PC-3 (cell line): ENCODE data around the gene SPTAN1. TPM values are rescaled to one million over a fixed set of nuclear protein-coding genes. Genes with fewer than 3 reads are reported as not detected.

Experiments
- ATAC-seq: fragments of 200-7000 bp; cut with Tn5 transposase; 2 replicates; pipeline ENCODE4 v1.9.1; 2020; ENCODE audit warnings: mild to moderate bottlenecking, moderate library complexity
- BruUV-seq: library from RNA; stranded (reverse); fragments of 400-500 nt; replicated peaks from 2 replicates; lab custom pipeline; 2021; lab: Mats Ljungman, UMichigan
- CTCF ChIA-PET: fragments of 300-600 bp; sonication (Branson Sonifier 250); formaldehyde crosslinking; loops from one replicate; lab custom pipeline; 2022; ENCODE audit warnings: antibody characterized with exemption; lab: Charles Lee
- POLR2A ChIA-PET: fragments of 300-600 bp; sonication (Branson Sonifier 250); formaldehyde crosslinking; loops from one replicate; lab custom pipeline; 2022; ENCODE audit warnings: antibody characterized with exemption; ENCODE audit not compliant: unreplicated experiment; lab: Charles Lee
- DNase-seq: peaks from one replicate; pipeline ENCODE4 v3.0.0-alpha.2; 2015
- H2AFZ ChIP-seq: fragments of 300-600 bp; sonication (generic); 2 replicates; pipeline ENCODE4 v1.6.0; 2016; ENCODE audit warnings: antibody characterized with exemption, low read length
- H3F3A ChIP-seq: fragments of 300-600 bp; sonication (generic); one replicate; pipeline ENCODE4 v1.6.0; 2017; ENCODE audit warnings: antibody characterized with exemption, low read length, control low read depth, mild to moderate bottlenecking; ENCODE audit not compliant: unreplicated experiment
- H3K27ac ChIP-seq: fragments of 300-600 bp; sonication (generic); 2 replicates; pipeline ENCODE4 v1.5.1; 2016; ENCODE audit warnings: mild to moderate bottlenecking, low read length
- H3K27me3 ChIP-seq: fragments of 300-600 bp; sonication (generic); 2 replicates; pipeline ENCODE4 v1.6.1; 2016; ENCODE audit warnings: low read length, mixed read lengths
- H3K36me3 ChIP-seq: fragments of 300-600 bp; sonication (generic); 2 replicates; pipeline ENCODE4 v1.6.1; 2016; ENCODE audit warnings: low read depth, mixed run types, low read length, mixed read lengths
- H3K4me1 ChIP-seq: fragments of 300-600 bp; sonication (generic); 2 replicates; pipeline ENCODE4 v1.5.1; 2016; ENCODE audit warnings: low read length; ENCODE audit not compliant: insufficient read depth
- H3K4me2 ChIP-seq: fragments of 300-600 bp; sonication (generic); 2 replicates; pipeline ENCODE4 v1.6.0; 2016; ENCODE audit warnings: low read length
- H3K4me3 ChIP-seq: fragments of 300-600 bp; sonication (generic); 2 replicates; pipeline ENCODE4 v1.5.1; 2016; ENCODE audit warnings: mild to moderate bottlenecking, low read length, mixed read lengths
- H3K79me2 ChIP-seq: fragments of 300-600 bp; sonication (generic); 2 replicates; pipeline ENCODE4 v1.6.1; 2017; ENCODE audit warnings: low read length, mixed read lengths
- H3K9ac ChIP-seq: fragments of 300-600 bp; sonication (generic); 2 replicates; pipeline ENCODE4 v1.6.0; 2016; ENCODE audit warnings: mild to moderate bottlenecking, low read length
- H3K9me2 ChIP-seq: fragments of 300-600 bp; sonication (generic); replicated peaks from 2 replicates; pipeline ENCODE4 v1.6.1; 2016; ENCODE audit warnings: mixed run types, low read length, mixed read lengths
- H3K9me3 ChIP-seq: fragments of 300-600 bp; sonication (generic); 2 replicates; pipeline ENCODE4 v1.6.1; 2016; ENCODE audit warnings: low read length, mixed read lengths
- H4K20me1 ChIP-seq: fragments of 300-600 bp; sonication (generic); 2 replicates; pipeline ENCODE4 v1.6.1; 2016; ENCODE audit warnings: low read length, mixed read lengths
- EZH2 ChIP-seq: fragments of 300-600 bp; sonication (generic); IDR thresholded peaks from one replicate; pipeline ENCODE4 v1.6.1; 2017; ENCODE audit warnings: antibody characterized with exemption, mild to moderate bottlenecking, low read length; ENCODE audit not compliant: unreplicated experiment
- EZH2phosphoT487 ChIP-seq: fragments of 300-600 bp; sonication (generic); IDR thresholded peaks from 2 replicates; pipeline ENCODE4 v1.6.1; 2018; ENCODE audit warnings: mild to moderate bottlenecking, antibody characterized with exemption, low read length, borderline replicate concordance
- intact Hi-C: fragments of 100-400 bp; cut with micrococcal nuclease; formaldehyde crosslinking; loops from 2 replicates; pipeline ENCODE4 v1.9.0; 2023
- total RNA-seq: library from RNA; depleted of rRNA; stranded (reverse); fragments of >200 nt; gene quantifications from 2 replicates; pipeline ENCODE4 v1.2.3, GENCODE V29; 2014
- TF ChIP-seq, protein P1 (sequence below): fragments of 300-600 bp; sonication (generic); conservative IDR thresholded peaks from 2 replicates; pipeline ENCODE4 v1.5.1; 2017; ENCODE audit warnings: antibody characterized with exemption, low read depth, mild to moderate bottlenecking, low read length

The SPTAN1 gene
- total RNA-seq, 1 experiment from 2014 or later, result 221 TPM

- ATAC-seq (peak; percentile 95), DNase-seq (peak; percentile 43)
- H3K79me2 ChIP-seq, result no peaks in the 10 kb centered on the region
- no TSS peak for BruUV-seq
- no peak overlapping the region for H2AFZ ChIP-seq
- H3K4me1 ChIP-seq, result no peaks in the 10 kb centered on the region
- H3F3A ChIP-seq, result no peaks in the 10 kb centered on the region
- POLR2A ChIA-PET, result no interaction called here
- no peaks in the 10 kb centered on the region for H4K20me1 ChIP-seq
- CTCF ChIA-PET, result interaction anchor here (0.6 kb wide), 1 partner anchor 58 kb away, joined by 4 read pairs; no protein-coding TSS in a partner anchor
- H3K9ac ChIP-seq, result no peak overlapping the region
- H3K4me2 ChIP-seq, result no peak overlapping the region
- H3K9me2 ChIP-seq, result no peaks in the 10 kb centered on the region
- no peaks in the 10 kb centered on the region for H3K27me3 ChIP-seq
- H3K36me3 ChIP-seq, result peaks cover 57% of the 10 kb centered on the region
- TF ChIP-seq, protein P1, sequence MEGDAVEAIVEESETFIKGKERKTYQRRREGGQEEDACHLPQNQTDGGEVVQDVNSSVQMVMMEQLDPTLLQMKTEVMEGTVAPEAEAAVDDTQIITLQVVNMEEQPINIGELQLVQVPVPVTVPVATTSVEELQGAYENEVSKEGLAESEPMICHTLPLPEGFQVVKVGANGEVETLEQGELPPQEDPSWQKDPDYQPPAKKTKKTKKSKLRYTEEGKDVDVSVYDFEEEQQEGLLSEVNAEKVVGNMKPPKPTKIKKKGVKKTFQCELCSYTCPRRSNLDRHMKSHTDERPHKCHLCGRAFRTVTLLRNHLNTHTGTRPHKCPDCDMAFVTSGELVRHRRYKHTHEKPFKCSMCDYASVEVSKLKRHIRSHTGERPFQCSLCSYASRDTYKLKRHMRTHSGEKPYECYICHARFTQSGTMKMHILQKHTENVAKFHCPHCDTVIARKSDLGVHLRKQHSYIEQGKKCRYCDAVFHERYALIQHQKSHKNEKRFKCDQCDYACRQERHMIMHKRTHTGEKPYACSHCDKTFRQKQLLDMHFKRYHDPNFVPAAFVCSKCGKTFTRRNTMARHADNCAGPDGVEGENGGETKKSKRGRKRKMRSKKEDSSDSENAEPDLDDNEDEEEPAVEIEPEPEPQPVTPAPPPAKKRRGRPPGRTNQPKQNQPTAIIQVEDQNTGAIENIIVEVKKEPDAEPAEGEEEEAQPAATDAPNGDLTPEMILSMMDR, result no peak
- no peak for TF ChIP-seq EZH2phosphoT487
- no peak for TF ChIP-seq EZH2
- no peaks in the 10 kb centered on the region for H3K9me3 ChIP-seq
- peak overlapping the region; percentile 40 for H3K27ac ChIP-seq
- intact Hi-C loops, result no loop called here
- H3K4me3 ChIP-seq, result no peak overlapping the region
Measured at GRCh38 chr9:128607642-128608350, 55.4 kb downstream of the SPTAN1 start.

GRCh38 chr9:128610897-128611296, 58.5 kb downstream of the SPTAN1 start:
- intact Hi-C loops, result no loop called here
- Histone ChIP-seq H3K36me3 (peaks cover 56% of the 10 kb centered on the region), H2AFZ (no peak overlapping the region), H3F3A (no peaks in the 10 kb centered on the region), H3K9me3 (no peaks in the 10 kb centered on the region), H3K4me3 (no peak overlapping the region), H3K27ac (no peak overlapping the region), H3K27me3 (no peaks in the 10 kb centered on the region), H3K79me2 (no peaks in the 10 kb centered on the region), H3K9me2 (no peaks in the 10 kb centered on the region), H3K4me1 (no peaks in the 10 kb centered on the region), H3K4me2 (no peak overlapping the region), H4K20me1 (no peaks in the 10 kb centered on the region), H3K9ac (no peak overlapping the region)
- no peak for DNase-seq
- ChIA-PET CTCF (interaction anchor here (0.5 kb wide), 1 partner anchor 240 kb away, joined by 6 read pairs; the partner anchor contains the start of gene URM1), POLR2A (no interaction called here)
- no TSS peak for BruUV-seq
- no peak for ATAC-seq
- TF ChIP-seq EZH2 (no peak), EZH2phosphoT487 (no peak)
- TF ChIP-seq, protein P1, result no peak

DNA sequence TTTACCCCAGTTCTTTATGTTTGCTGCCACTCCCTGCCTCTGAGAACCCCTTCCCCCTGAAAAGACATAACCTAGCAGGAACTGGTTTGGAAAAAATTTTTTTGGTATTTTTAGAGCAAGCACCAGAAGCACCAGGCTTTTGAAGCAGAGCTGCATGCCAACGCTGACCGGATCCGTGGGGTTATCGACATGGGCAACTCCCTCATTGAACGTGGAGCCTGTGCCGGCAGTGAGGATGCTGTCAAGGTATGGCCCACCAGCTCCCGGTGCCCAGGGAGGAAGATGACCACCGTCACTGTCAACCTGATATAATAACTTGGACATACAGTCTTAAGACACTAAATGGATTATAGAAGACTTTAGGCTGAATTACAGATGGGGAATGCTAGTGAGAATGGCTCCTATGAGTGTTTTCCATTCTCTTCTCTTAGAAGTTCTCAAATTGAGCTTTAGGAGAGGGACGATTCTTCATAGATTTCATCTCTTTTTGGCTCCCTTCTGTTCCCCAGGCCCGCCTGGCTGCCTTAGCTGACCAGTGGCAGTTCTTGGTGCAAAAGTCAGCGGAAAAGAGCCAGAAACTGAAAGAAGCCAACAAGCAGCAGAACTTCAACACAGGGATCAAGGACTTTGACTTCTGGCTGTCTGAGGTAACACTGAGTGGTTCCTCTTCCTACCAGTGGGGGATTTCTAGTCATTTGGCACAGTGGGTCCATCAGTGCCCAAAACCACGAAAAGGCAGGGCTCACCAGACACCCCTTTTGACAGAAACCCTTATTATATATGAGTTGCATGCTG, 59.4 kb downstream of the SPTAN1 start:
- ChIA-PET POLR2A (no interaction called here), CTCF (interaction anchor here (0.5 kb wide), 1 partner anchor 241 kb away, joined by 6 read pairs; the partner anchor contains the start of gene URM1)
- Histone ChIP-seq H3K9me3 (no peaks in the 10 kb centered on the region), H2AFZ (no peak overlapping the region), H3K4me1 (no peaks in the 10 kb centered on the region), H3K9me2 (no peaks in the 10 kb centered on the region), H3K79me2 (no peaks in the 10 kb centered on the region), H3K4me2 (no peak overlapping the region), H3K36me3 (peaks cover 56% of the 10 kb centered on the region), H3K4me3 (no peak overlapping the region), H3K9ac (no peak overlapping the region), H4K20me1 (no peaks in the 10 kb centered on the region), H3K27ac (no peak overlapping the region), H3F3A (no peaks in the 10 kb centered on the region), H3K27me3 (no peaks in the 10 kb centered on the region)
- TF ChIP-seq, protein P1, result no peak
- TF ChIP-seq EZH2phosphoT487, result no peak
- no peak for TF ChIP-seq EZH2
- no TSS peak for BruUV-seq
- no peak for ATAC-seq
- intact Hi-C loops, result no loop called here
- DNase-seq, result no peak
